Measurements from ENCODE around the gene RASSF6.
"Not testable (repeated sequence)": the region's sequence is repeated elsewhere in the genome, so short reads cannot be mapped to it uniquely, and the experiment has no call there.

RASSF6 gene

GRCh38 chr4:73609706-73610105, 10.5 kb downstream of the RASSF6 start:
- no peak for DNase-seq

GRCh38 chr4:73608689-73609594, 11.3 kb downstream of the RASSF6 start:
- no peak for DNase-seq

- no peak for DNase-seq
Observed at GRCh38 chr4:73607375-73608033, 12.7 kb downstream of the RASSF6 start.

DNA sequence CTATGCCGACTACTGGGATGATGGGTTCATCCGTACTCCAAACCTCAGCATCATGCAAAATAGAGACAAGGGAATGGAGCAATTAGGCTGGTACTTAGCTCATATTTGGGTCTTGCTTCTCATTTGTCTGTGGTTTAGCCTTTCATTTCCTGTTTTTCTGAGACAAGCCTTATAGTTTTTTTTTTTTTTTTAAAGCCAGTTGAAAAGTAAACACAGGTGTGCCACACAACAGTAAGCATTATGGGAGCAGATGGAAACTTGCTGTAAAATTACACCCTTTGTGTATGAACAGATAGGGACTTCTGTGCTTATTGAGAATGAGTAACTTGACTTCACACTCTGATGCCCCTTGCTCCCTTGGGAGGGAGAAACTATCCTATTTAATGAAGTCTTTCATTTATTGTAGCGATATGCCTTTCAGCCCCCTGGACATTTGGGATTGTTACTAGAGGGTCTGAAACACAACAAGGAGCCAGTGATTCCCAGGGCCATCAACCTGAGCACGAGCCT, 13.7 kb downstream of the RASSF6 start:
- DNase-seq, result no peak

DNA sequence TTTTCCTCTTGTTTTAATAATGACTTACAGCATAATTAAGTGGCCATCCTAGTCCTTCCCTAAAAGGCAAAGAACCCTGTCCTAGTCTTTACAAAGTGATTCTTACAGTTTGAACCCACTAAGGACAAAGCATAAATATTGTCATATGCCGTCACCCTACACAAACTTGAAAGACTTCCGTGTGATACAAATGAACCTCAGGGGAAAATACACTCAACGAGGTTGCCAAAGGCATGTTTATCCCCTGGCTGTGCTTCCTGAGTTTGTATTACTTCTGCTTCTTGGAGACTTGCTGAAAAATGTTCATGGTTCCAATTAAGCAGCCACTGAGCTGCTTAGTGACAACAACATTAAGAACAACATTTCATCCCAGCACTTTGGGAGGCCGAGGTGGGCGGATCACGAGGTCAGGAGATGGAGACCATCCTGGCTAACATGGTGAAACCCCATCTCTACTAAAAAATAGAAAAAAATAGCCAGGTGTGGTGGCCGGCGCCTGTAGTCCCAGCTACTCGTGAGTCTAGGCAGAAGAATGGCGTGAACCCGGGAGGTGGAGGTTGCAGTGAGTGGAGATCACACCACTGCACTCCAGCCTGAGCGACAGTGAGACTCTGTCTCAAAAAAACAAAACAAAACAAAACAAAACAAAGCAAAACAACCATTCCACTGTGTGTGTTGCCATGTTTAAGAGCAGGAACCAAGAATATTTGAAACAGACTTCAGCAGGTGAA, 16.2 kb downstream of the RASSF6 start:
- DNase-seq, result no peak

- DNase-seq, result no peak
Observed at GRCh38 chr4:73603271-73603710, 16.9 kb downstream of the RASSF6 start.

DNA sequence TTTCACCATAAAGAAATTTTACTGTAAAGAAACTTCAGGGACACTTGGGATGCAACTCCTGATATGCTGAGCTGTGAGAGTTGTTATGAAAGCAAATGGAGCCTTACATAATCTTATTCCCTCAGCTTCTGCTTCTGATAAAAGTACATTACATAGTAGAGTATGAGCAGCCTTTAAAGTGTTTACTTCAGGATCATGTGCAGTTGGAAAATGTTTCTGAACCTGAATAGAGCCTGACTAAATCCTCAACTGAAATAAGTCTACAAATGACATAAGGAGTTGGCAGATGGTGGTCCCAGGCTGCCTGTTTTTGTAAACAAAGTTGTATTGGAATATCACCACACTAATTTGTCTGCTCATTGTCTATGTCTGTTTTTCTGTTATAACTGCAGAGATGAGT, 19.3 kb downstream of the RASSF6 start:
- no peak for DNase-seq

DNA sequence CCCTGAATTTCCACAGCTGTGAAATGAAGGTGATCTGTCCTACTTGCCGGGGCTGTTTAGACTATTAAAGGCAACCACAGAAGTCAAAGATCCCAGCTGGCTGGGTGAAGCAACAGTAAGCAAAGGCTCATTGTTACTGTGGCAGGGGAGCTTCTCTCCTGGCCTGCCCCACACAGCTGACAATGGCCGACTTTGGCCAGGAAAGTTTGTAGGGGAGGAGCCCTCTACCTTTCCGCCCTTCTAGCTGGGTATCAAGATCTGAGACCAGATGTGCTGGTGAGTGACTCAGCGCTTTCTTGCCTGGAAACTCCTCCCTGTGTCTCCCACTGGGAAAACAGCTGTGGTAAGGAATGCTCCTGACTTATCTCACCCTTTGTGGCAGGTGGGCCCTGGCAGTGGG, 21.1 kb downstream of the RASSF6 start:
- no peak for DNase-seq

GRCh38 chr4:73597594-73597993, 22.6 kb downstream of the RASSF6 start:
- DNase-seq, result no peak

DNA sequence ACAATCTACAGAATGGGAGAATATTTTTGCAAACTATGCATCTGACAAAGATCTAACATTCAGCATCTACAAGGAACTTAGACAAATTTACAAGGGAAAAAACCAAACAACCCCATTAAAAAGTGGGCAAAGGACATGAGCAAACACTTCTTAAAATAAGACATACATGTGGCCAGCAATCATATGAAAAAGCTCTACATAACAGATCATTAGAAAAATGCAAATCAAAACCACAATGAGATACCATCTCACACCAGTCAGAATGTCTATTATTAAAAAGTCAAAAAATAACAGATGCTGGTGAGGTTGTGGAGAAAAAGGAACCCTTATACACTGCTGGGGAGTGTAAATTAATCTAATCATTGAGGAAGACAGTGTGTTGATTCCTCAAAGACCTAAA, 23.1 kb downstream of the RASSF6 start:
- not testable (repeated sequence) for DNase-seq

GRCh38 chr4:73596001-73596400, 24.2 kb downstream of the RASSF6 start:
- DNase-seq, result no peak

GRCh38 chr4:73593631-73594241, 26.5 kb downstream of the RASSF6 start:
- peak; percentile 71 for DNase-seq

DNA sequence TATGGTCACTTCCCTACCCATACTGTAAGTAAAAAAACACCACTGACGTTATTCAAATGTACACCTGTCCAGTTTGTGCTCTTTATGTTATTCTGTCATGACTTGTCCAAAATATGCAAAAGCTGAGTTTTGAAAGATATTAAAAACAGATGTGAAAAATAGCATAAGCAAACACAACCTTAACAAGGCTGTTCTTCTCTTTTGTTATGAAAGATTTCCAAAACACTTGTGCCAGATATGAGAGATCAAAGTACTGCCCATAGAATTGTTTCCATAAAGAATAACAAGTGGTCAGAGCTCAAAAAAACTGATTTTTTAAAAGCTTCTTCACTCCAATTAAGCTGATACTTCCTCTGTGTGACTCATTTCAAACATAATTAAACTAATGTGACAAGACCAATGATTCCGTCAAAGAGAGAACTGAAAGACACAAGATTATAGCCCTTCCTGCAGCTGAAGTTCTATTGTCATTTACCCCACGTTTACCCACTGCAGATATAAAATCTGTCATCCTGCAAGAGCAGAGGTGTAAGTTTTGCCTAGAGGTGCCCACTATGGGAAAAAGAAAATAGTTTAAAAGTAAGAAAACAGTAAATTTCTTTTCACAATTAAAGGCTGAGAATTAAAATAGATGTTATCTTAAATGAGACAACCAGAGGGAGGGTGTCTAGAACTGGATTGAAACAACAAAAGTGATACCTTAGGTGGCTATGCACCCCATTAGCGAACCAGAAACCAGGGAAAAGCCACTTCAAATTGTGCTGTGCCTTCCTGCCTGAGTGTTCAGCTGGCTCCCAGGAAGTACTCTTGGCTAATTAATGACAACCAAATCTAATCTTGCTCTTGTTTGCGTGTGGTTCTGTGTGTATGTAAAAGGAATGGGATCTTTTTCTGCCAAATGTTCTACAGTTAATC, 30.1 kb downstream of the RASSF6 start:
- no peak for DNase-seq

DNA sequence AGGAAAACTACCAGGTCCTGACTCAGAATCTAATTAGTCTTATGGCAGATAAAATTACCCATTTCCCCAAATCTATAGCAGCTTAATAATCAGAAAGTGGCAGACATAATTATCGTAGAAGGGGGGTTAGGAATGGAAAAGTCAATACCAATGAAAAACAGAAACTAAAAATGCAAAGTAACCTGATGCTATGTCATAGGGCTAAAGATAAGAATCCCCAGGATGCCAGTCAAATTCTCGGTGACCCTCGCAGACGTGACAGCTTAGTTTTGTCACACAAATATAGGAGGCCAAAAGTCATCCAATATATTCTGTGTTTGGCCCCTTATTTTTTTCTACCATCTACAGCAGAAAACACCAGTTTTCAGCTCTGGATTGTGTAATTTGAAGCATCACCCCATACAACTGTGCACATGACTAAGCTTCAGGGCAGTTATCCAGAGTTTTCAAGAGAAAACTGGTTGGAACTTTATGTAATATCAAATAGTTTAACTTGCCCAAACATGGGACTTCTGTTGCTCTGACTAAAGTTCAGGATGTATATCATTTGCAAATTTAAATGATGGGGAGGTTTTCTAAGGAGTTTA, 30.9 kb downstream of the RASSF6 start:
- no peak for DNase-seq

DNA sequence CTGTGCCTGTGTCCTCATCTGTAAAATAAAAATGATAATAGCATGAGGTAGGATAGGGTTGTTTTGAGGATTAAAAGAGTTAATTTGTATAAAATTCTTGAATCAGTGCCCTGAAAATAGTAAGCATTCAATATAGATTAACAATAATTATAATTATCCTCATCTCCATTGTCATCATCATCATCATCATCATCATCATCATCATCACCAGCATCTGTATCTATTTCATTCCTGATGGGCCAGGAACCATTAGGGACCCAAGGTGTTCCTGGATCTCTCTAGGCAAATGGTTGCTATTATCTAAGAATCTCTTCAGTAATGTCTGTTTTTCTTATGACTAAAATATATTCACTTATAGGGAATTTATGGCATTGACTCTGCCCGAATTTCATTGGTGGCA, 31.6 kb downstream of the RASSF6 start:
- no peak for DNase-seq

DNA sequence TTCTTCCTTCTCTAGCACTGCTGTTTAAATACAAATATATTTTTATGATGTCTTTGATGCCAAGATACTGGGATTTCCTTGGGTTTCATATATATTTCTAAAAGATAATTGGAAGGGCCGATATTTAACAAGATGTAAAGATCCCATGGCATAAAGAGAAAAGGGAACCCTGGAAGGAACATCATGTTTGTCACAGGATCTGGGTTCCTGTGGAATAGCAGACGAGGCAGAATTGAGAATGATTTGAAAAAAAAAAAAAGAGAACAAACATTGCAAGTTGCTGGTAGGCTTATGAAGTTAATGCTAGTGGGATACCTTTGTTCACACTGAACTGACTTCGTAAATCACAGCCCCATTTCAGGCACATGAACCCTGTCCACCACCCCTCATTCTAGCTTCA, 33.6 kb downstream of the RASSF6 start:
- DNase-seq, result no peak

GRCh38 chr4:73586040-73586439, 34.2 kb downstream of the RASSF6 start:
- no peak for DNase-seq

DNA sequence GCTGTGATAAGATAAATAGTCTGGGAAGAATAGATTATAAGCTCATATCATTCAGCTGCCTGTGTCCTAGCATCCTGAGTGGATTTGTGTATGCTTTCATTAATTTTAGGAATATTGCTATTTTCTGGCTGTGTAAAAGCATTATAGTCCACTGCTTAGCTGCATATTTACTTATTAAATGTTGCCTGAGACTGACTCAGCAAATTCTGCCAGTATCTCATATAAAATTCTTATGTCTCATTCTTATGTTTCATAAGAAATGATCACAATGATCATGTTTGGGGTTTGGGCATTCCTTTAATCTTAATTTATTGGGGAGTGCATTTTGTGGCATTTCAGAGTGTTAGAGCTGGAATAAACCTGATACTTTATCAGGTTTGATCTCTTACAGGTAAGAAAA, 34.9 kb downstream of the RASSF6 start:
- DNase-seq, result no peak

- no peak for DNase-seq
Observed at GRCh38 chr4:73583666-73584065, 36.6 kb downstream of the RASSF6 start.

DNA sequence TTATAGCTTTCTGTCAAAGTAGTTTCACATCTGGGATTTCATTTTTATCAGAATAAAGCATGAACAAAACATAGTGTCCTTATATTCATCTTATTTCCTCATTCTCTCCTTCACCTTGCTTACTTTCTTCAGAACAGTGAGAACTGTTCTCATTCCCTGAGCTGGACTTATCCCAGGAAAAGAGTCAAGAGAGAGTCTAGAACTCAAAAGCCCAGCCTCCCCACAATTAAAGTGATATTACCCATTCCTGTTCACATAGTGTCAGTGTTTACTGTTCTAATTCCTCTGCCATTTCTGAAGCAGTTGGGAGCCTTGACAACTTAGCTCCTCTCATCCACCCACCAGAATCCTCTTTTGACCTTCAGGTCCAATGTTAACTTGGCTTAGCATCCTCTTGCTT, 42.9 kb downstream of the RASSF6 start:
- no peak for DNase-seq

DNA sequence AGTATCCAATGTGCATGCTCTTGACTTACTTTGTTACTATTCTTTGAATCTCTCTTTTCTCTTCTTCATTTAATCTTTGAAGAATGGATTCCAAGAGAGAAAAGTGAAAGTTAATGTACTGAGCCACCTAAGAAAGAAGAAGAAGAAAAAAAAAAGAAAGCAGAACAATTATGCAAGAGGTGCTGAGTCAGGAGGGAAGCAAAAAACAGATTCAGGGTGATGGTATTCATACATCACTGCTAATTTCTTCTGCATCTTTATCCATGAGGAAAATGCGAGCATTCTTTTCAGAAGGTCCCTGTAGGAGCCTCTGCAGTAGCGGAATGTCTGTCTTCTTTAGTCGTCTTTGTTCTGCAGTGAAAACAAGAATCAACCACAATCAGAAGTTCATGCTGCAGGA, 43.9 kb downstream of the RASSF6 start:
- peak; percentile 17 for DNase-seq
